HG03108 (cell line): ENCODE measurements around the gene DIP2B.

Source experiments
- ATAC-seq: cut with Tn5 transposase; IDR thresholded peaks from one replicate; pipeline ENCODE4 v1.9.1; 2021; ENCODE audit warnings: moderate library complexity; ENCODE audit not compliant: unreplicated experiment

The DIP2B gene

GRCh38 chr12:50572760-50573159, 68.0 kb downstream of the DIP2B start:
- no peak for ATAC-seq

DNA sequence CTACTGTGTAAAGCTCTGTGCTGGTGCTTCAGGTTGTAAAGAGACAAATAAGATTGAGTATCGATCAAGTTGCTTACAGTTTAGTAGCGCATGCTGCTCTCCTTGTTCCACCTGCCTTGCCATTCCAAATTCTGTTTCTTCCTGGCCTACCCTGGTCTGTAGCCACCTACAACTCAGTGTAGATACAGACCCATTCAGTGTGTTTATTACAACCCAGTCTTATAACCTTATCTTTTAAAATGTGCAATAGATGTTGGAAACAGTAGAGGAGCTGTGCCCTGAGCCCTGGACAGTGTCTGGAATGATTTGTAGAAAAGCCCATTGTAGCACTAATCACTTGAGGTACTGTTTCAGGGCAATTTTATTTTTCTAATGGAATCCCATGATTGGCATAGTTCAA, 68.5 kb downstream of the DIP2B start:
- ATAC-seq: no peak

- no peak for ATAC-seq
Measured at GRCh38 chr12:50574601-50575348, 70.0 kb downstream of the DIP2B start.

DNA sequence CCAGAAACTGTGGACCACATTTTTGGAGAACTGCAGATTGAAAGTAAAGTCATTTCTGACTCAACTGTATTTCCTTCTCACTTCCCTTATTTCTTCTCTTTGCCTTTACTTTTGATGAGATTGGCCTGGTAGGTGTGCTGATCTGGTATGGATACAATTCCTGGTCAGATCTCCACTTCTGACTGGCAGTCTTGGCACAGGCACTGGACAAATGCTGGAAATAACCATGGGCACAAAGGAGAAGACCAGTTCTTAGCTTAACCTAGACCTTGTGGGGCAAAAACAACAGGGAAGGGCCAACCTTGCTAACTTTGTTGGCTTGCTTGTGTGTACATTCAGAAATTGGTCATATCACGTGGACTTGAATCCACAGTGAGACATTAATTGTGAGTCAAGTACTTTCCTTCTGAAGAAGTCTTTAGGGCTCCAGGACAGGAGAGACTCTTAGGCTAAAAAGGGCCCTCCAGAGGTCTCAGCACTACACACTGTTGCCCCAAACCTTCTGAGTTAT, 75.0 kb downstream of the DIP2B start:
- no peak for ATAC-seq

GRCh38 chr12:50580436-50580835, 75.7 kb downstream of the DIP2B start:
- ATAC-seq: no peak

- no peak for ATAC-seq
Measured at GRCh38 chr12:50581226-50582184, 76.7 kb downstream of the DIP2B start.

DNA sequence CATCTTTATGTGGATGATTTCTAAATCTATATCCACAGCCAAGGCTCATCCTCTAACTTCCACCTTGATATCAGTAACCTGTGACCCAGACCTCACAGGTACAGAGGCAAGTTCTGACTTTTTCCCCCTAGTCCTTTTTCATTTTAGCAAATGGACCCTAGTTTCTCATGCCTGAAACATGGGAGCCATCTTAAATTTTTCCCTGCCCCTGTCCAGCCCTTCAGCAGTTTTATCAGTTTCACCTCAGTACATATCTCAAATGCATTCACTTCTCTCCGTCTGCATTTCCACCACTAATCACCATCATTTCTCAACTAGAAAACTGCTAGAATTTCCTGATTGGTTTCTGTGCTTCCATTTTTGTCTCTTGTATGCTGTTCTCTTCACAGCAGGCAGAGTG, 79.3 kb downstream of the DIP2B start:
- ATAC-seq: no peak

- no peak for ATAC-seq
Measured at GRCh38 chr12:50589650-50590435, 85.1 kb downstream of the DIP2B start.

- no peak for ATAC-seq
Measured at GRCh38 chr12:50590869-50591268, 86.1 kb downstream of the DIP2B start.

GRCh38 chr12:50595667-50596066, 90.9 kb downstream of the DIP2B start:
- ATAC-seq: no peak

DNA sequence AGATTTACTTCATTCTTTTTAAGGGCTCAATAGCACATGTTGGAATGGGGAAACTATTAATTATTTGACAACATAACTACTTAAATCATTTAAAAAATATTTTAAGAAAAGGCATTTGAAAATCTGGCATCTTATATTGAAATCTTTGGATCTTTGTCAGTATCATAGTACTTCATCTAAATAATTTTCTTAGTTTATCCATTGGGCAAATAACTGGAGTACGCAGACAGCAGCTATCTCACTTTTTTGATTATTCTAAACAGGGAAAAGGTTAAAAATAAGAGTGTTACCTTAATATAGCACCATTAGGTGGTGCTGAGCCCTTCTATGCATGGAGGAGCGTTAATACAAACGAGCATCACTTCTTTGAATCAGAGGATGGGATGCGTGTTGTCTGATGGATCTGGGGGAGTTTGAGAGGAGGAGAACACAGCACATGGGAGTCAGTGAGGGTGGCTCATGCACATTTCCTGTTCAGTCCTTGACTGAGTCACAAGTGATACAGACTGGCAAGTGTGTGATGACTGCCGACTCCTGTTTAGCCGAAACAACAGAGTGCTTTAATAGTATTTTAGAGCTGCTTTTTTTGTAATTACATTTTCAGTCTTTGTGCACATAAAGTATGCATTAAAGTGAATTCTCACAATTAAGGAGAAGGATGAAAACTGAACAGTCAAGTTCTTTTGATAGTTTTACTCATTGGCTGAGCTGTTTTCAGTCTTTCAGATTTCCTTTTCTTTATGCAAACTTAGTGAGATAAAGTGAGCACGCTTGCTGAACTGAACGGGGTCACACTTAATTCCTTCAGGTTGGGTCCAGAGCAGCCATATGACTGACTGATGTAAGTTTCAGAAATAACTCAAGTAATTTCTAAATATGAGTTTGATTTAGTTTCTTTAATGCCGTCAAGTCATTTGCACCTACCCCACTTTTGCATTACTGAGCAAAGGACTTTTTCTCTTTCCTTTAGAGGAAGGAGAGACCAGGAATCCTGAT, 92.7 kb downstream of the DIP2B start:
- ATAC-seq: peak; percentile 92

DNA sequence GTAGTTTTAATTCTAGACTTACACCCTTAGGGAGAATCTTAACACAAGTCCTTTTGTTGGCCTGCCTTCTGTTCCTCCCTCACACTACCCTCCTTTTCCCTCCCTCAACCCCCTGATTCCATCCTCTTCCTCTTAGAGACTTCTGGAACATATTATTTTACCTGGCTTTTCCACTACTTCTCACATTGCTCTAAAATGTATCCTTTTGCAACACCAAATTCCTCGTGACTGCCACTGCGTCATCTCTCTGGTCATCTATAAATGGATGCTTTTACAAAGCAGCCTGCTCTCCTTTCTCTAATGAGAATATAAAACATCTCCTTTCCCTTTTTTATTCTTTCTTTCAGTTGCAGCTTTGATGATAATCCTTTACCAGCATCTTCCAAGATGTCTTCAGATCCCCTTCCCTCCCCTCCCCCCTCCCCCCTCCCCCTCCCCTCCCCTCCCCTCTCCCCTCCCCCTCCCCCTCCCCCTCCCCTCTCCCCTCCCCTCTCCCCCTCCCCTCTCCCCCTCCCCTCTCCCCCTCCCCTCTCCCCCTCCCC, 93.6 kb downstream of the DIP2B start:
- no peak for ATAC-seq

- no peak for ATAC-seq
Measured at GRCh38 chr12:50599366-50600095, 94.7 kb downstream of the DIP2B start.

DNA sequence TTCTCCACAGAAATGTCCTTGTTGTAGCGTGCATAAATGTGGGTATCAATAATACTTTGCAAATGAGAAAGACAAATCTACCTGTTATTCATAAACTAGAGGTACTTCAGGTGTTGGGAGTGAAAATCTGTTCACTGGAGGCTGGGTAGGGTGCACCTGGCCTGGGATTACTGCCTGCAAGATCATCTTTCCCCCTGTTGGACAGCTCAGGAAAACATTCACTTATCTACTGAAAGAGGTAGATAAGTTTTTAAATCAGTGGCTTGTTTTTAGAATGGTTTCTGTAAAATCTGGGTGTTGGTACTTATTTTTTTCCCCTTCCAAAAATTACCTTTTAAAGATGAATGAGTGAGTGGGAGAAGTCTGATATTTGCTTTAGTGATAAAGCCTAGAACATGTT, 95.6 kb downstream of the DIP2B start:
- ATAC-seq: no peak

- no peak for ATAC-seq
Measured at GRCh38 chr12:50603817-50604639, 99.2 kb downstream of the DIP2B start.

DNA sequence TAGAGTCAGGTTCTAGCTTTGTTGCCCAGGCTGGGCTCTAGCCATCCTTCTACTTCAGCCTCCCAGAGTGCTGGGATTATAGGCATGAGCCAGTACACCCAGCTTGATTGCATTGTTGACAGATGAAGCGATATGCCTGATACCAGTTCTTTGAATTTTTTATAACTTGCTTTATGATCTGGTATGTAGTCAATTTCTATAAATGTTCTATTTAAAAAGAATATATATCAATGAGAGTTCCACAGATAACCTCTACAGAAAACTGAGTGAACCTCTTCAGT, 99.8 kb downstream of the DIP2B start:
- no peak for ATAC-seq

GRCh38 chr12:50606675-50607375, 102.0 kb downstream of the DIP2B start:
- ATAC-seq: no peak
